ENCODE results near the gene SRPK2. TPM values are rescaled to one million over a fixed set of nuclear protein-coding genes. Genes with fewer than 3 reads are reported as not detected.
"Not testable (repeated sequence)": the region's sequence is repeated elsewhere in the genome, so short reads cannot be mapped to it uniquely, and the experiment has no call there.

Gene SRPK2
- polyA plus RNA-seq, 1 donor from 2014 or later, result 66.5 TPM

DNA sequence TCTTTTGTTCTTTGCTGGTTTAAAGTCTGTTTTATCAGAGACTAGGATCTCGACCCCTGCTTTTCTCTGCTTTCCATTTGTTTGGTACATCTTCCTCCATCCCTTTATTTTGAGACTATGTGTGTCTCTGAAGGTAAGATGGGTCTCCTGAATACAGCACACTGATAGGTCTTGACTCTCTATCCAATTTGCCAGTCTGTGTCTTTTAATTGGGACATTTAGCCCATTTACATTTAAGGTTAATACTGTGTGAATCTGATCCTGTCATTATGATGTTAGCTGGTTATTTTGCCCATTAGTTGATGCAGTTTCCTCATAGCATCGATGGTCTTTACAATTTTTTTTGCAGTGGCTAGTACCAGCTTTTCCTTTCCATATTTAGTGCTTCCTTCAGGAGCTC lies 28.6 kb downstream of the SRPK2 start:
- H3K4me3 Mint-ChIP-seq, result peak overlapping the region in 1 of 4 donors; percentile 12
- H3K9me3 Mint-ChIP-seq, H3K36me3 Mint-ChIP-seq, H3K27me3 Mint-ChIP-seq: not testable (repeated sequence)
- peaks cover 40 to 43% (median 42%) of the 10 kb centered on the region in 3 donors for H3K4me1 Mint-ChIP-seq
- H3K27ac Mint-ChIP-seq, result peak overlapping the region; percentile 16 to 56 (median 52)

DNA sequence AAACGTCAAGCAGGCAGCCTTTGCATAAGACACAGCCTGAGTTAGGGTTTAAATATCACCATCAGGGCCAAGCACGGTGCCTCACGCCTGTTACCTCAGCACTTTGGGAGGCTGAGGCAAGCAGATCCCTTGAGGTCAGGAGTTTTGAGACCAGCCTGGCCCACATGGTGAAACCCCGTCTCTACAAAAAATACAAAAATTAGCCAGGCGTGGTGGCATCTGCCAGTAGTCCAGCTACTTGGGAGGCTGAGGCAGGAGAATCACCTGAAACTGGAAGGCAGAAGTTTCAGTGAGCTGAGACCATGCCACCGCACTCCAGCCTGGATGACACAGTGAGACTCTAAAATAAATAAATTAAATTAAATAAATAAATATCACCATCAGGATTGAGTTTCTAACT lies 33.0 kb downstream of the SRPK2 start:
- Mint-ChIP-seq H3K9me3 (peaks cover 0 to 4% (median 0%) of the 10 kb centered on the region in 3 donors), H3K4me1 (peaks cover 61 to 66% (median 64%) of the 10 kb centered on the region in 3 donors), H3K4me3 (peak overlapping the region in 3 of 4 donors; percentile 63 to 87 (median 79)), H3K27me3 (peaks cover 1% of the 10 kb centered on the region), H3K36me3 (peaks cover 2% of the 10 kb centered on the region), H3K27ac (peak overlapping the region; percentile 84 to 98 (median 91))

DNA sequence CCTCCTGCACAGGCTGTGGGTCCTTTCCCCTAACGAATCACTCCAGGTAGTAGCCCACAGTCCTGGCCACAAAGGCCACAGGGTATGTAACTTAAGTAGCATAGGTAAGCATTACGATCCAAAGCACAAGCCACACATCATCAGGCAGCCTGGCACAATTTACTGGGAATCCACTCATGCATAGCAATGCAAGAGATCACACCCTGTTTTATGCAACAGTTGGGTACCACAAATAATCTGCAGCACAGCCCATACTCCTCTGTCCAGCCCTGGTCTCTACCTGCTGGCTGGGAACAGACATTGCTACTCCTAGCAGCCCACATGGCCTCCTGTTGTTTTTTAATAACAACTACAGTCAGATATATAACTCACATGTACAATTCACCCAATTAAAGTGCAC lies 34.3 kb downstream of the SRPK2 start:
- Mint-ChIP-seq H3K27me3 (peaks cover 1% of the 10 kb centered on the region), H3K36me3 (no peaks in the 10 kb centered on the region), H3K4me3 (peak overlapping the region; percentile 62 to 85 (median 72)), H3K27ac (peak overlapping the region; percentile 84 to 98 (median 91)), H3K9me3 (no peaks in the 10 kb centered on the region), H3K4me1 (peaks cover 54 to 60% (median 60%) of the 10 kb centered on the region in 3 donors)

DNA sequence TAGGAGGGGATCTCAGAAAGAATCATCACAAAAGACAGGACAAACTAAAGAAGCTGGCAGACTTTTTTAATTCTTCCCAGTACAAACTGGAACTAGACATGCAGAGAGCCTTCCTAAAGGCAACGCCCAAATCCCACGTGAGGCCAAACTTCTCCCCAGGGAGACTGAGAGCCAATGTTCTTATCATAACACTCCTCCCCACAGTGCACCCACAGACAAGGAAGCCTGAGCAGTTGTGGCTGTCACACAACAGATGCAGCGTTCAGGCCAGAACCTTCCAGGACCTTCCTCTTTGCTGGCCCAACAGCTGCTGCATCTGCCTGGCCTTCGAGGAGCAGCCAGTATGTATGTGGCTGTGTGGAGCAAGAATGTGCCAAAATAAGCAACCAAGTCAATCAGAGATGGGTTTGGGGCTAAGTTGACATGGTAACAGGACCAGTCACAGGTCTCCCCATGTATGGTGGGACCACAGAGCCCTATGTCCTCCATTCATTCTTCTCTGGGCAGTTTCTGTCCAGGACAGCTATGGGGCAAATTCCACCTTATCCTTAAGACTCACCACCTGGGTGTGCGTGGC lies 34.9 kb downstream of the SRPK2 start:
- Mint-ChIP-seq H3K27me3 (peaks cover 1% of the 10 kb centered on the region), H3K9me3 (no peaks in the 10 kb centered on the region), H3K4me3 (peak overlapping the region; percentile 62 to 85 (median 72)), H3K4me1 (peaks cover 53 to 59% (median 58%) of the 10 kb centered on the region in 3 donors), H3K36me3 (no peaks in the 10 kb centered on the region), H3K27ac (peak overlapping the region; percentile 84 to 98 (median 91))

DNA sequence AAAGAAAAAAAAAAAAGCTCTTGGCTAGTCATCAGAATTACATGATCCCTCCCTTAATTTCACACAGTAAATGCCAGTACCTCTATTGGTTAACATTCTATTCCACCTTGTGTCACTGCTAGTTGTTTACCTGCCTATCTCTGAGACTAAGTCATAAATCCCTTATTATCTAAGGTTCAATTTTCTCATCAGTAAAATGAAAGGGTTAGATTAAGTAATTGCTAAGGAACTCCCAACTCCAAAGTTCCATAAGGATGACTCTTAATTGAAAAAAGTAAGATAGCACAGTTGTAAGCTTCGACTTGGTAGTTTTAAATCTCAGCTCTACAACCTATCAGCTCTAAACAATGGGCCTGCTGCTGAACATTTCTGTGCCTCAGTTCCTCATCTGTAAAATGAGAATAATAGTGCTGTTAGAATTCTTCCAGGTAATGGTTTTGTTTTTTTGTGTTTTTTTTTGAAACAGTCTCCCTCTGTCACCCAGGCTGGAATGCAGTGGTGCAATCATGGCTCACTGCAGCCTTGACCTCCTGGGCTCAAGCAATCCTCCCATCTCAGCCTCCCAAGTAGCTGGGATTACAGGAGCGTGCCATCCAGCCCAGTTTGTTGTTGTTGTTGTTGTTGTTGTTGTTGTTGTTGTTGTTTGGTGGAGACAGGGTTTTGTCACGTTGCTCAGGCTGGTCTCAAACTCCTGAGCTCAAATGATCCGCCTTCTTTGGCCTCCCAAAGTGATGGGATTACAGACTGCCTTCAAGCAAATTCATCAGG lies 35.6 kb downstream of the SRPK2 start:
- Mint-ChIP-seq H3K4me3 (peak overlapping the region; percentile 62 to 92 (median 80)), H3K27me3 (peaks cover 1% of the 10 kb centered on the region), H3K4me1 (peaks cover 46 to 57% (median 56%) of the 10 kb centered on the region in 3 donors), H3K9me3 (no peaks in the 10 kb centered on the region), H3K36me3 (no peaks in the 10 kb centered on the region), H3K27ac (peak overlapping the region; percentile 84 to 98 (median 91))

DNA sequence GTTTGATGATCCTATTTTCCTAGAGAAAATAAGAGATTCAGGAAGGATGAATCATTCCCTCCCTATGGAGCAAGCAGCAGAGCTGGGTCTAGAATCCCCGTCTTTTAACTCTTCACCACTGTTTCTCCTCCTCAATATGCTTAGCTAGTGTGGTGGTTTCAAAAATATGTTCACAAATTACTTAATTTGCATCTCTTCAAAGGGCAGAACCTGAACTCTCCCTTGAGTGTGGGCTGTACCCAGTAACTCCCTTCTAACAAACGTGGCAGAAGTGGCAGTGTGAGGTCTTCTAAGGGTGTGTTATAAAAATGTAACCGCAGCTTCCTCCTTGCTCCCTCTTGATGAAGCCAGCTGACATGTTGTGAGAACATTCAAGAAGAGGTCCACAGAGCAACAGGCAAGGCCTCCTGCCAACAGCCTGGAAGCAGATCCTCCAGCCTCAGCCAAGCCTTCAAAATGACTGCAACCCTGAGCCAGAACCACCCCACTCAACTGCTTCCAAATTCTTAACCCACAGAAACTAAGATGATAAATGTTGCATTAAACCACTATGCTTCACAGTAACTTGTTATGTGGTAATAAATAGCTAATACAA lies 36.6 kb downstream of the SRPK2 start:
- Mint-ChIP-seq H3K36me3 (no peaks in the 10 kb centered on the region), H3K9me3 (no peaks in the 10 kb centered on the region), H3K4me3 (peak overlapping the region; percentile 62 to 92 (median 82)), H3K27me3 (peaks cover 1% of the 10 kb centered on the region), H3K27ac (peak overlapping the region; percentile 84 to 98 (median 91)), H3K4me1 (peaks cover 46 to 54% (median 54%) of the 10 kb centered on the region in 3 donors)

DNA sequence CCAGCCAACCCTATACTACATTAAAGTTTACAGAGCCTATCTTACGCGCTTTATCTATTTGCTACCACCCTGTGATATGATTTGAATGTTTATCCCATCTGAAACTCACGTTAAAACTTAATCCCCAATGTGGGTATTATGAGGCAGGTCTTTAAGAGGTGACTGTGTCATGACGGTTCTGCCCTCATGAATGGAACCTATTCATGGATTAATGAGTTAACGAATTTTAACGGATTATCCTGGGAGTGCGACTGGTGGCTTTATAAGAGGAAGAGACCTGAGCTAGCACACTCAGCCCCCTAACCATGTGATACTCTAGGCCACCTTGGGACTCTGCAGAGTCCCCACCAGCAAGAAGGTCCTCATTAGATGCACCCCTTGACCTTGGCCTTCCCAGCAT lies 37.8 kb downstream of the SRPK2 start:
- Mint-ChIP-seq H3K27ac (peak overlapping the region in 2 of 3 donors; percentile 40 to 92), H3K36me3 (no peaks in the 10 kb centered on the region), H3K4me1 (peaks cover 44 to 55% (median 52%) of the 10 kb centered on the region in 3 donors), H3K4me3 (peak overlapping the region; percentile 16 to 90 (median 65)), H3K9me3 (no peaks in the 10 kb centered on the region), H3K27me3 (peaks cover 1% of the 10 kb centered on the region)

DNA sequence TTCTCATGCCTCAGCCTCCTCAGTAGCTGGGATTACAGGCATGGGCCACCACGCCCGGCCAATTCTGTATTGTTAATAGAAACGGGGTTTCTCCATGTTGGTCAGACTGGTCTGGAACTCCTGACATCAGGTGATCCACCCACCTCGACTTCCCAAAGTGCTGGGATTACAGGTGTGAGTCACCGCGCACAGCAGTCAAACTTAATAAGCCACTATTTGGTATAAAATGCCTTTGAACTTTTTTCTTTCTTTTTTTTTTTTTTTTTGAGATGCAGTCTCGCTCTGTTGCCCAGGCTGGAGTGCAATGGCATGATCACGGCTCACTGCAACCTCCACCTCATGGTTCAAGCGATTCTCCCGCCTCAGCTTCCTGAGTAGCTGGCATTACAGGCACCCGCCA lies 40.5 kb downstream of the SRPK2 start:
- Mint-ChIP-seq H3K4me3 (peak overlapping the region in 2 of 4 donors; percentile 43 to 65), H3K4me1 (peaks cover 35 to 40% (median 40%) of the 10 kb centered on the region in 3 donors), H3K27ac (peak overlapping the region in 1 of 3 donors; percentile 13)
- H3K27me3 Mint-ChIP-seq, H3K36me3 Mint-ChIP-seq, H3K9me3 Mint-ChIP-seq: not testable (repeated sequence)

DNA sequence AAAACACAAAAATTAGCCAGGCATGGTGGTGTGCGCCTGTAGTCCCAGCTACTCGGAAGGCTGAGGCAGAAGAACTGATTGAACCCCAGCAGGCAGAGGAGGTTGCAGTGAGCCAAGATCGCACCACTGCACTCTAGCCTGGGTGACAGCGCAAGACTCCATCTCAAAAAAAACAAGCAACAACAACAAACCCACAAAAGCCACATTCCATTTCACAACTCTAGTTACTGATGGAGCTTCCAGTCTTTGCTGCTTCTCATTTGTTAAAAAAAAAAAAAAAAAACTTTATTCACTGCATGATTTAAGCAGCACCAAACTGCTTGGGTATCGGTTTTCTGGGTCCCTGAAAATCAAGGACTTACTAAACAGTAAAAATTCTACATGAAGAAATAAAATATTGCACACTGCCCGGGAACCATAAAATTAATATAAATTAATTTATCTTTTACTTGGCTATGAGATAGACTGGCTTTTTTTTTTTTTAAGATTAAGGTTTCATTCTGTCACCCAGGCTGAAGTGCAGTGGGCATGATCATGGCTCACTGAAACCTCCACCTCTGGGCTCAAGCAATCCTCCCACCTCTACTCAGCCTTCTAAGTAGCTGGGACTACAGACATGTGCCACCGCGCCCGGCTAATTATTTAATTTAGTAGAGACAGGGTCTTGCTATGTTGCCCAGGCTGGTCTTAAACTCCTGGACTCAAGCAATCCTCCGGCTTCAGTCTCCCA lies 42.0 kb downstream of the SRPK2 start:
- Mint-ChIP-seq H3K4me3 (peak overlapping the region in 2 of 4 donors; percentile 60 to 67), H3K27ac (peak overlapping the region in 2 of 3 donors; percentile 83 to 85), H3K9me3 (no peaks in the 10 kb centered on the region), H3K4me1 (peaks cover 32 to 35% (median 33%) of the 10 kb centered on the region in 3 donors), H3K36me3 (no peaks in the 10 kb centered on the region), H3K27me3 (no peaks in the 10 kb centered on the region)

DNA sequence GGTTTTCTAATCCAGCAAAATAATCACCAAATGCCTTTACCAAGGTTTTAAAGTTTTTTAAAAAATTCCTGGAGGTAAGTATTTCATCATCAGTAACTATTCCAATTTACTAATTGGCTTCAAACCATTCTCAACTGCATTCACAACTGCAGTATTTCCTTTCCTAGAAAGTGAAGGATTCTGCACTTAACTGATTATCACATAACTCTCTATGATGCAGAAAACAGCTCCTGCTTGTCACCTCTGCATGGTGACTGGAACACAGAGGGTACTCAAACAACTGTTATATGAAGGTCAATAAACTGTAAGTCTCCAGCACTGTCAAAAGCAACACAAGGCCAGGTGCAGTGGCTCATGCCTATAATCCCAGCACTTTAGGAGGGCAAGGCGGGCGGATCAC lies 42.6 kb downstream of the SRPK2 start:
- Mint-ChIP-seq H3K4me1 (peaks cover 32 to 35% (median 33%) of the 10 kb centered on the region in 3 donors), H3K4me3 (peak overlapping the region in 3 of 4 donors; percentile 60 to 85 (median 75))

DNA sequence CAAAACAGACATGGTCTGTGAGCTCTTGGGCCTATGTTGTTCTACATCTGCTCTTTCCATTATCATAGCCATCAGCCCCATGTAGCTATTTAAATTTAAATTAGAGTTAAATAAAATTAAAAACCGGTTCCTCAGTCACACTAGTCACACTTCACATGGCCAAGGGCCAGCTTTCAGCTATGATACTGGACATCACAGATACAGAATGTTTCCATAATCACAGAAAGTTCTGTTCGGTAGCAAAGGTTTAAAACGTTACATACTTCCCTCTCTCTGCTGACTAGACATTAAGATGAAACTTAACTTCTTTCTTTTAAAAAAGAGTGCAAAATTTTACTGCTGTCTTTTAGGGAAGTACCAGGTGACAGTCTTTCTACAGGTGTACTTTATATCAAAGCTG lies 43.0 kb downstream of the SRPK2 start:
- Mint-ChIP-seq H3K9me3 (no peaks in the 10 kb centered on the region), H3K27ac (peak overlapping the region; percentile 78 to 85 (median 83)), H3K27me3 (no peaks in the 10 kb centered on the region), H3K4me3 (peak overlapping the region in 3 of 4 donors; percentile 60 to 85 (median 75)), H3K4me1 (peaks cover 29 to 32% (median 31%) of the 10 kb centered on the region in 3 donors), H3K36me3 (no peaks in the 10 kb centered on the region)

More for the DNA sequence above, 42.6 kb downstream of the SRPK2 start:
- peak overlapping the region; percentile 78 to 85 (median 83) for H3K27ac Mint-ChIP-seq
- H3K36me3 Mint-ChIP-seq, result no peaks in the 10 kb centered on the region
- no peaks in the 10 kb centered on the region for H3K27me3 Mint-ChIP-seq
- H3K9me3 Mint-ChIP-seq, result no peaks in the 10 kb centered on the region

DNA sequence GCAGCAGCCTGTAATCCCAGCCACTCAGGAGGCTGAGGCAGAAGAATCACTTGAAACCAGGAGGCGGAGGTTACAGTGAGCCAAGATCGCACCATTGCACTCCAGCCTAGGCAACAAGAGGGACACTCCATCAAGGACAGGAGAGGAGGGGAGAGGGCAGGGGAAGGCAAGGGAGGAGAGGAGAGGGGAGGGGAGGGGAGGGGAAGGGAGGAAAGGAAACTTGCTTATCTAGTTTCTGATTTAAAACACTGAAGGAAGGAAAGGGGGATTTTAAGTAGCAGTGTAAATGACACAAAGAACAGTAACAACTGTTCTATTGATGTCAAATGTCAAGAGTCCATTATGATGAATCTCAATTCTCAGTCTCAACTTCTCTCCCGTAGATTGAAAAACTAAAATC lies 43.7 kb downstream of the SRPK2 start:
- peaks cover 1% of the 10 kb centered on the region for H3K36me3 Mint-ChIP-seq
- H3K4me1 Mint-ChIP-seq, result peaks cover 27 to 34% (median 32%) of the 10 kb centered on the region in 3 donors
- H3K9me3 Mint-ChIP-seq, result no peaks in the 10 kb centered on the region
- H3K27me3 Mint-ChIP-seq, result no peaks in the 10 kb centered on the region
- H3K27ac Mint-ChIP-seq, result peak overlapping the region; percentile 78 to 85 (median 83)
- H3K4me3 Mint-ChIP-seq, result peak overlapping the region in 2 of 4 donors; percentile 75 to 85

DNA sequence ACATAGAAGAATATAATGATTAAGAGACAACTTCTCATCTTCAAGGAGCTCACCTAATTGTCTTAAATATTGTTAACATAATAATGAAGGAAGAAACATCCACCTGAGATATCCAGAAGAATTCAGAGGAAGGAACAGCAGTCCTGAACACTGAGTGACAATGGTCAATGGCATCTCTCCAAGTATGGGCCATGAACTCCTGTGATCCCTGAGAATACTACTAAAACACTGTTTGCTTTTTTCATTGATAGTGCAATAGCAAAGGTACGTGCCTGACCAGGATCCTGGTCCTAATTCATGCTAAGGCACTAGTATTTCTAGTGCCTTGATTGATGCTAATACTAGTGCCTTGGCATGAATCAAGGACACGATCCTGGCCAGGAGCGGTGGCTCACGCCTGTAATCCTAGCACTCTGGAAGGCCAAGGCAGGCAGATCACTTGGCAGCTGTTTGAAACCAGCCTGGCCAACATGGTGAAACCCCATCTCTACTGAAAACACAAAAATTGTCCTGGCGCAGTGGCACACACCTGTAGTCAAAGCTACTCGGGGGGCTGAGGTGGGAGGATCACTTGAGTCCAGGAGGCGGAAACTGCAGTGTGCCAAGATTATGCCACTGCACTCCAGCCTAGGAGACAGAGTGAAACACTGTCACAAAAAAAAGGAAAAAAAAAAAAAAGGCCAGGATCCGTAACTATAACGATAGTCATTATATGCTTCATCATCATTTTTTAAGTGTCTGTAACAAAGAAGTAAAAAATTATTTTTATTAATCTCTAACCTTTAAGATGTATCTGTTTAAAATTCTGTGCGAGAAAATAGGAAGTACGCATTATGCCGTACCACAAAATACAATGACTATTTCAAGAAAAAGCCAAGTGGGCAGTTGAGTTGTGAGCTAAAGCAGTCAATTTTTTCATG lies 49.1 kb downstream of the SRPK2 start:
- no peaks in the 10 kb centered on the region for H3K9me3 Mint-ChIP-seq
- peaks cover 1% of the 10 kb centered on the region for H3K36me3 Mint-ChIP-seq
- H3K4me1 Mint-ChIP-seq, result peaks cover 12 to 27% (median 25%) of the 10 kb centered on the region in 3 donors
- H3K4me3 Mint-ChIP-seq, result peak overlapping the region in 1 of 4 donors; percentile 58
- no peak overlapping the region for H3K27ac Mint-ChIP-seq
- no peaks in the 10 kb centered on the region for H3K27me3 Mint-ChIP-seq

DNA sequence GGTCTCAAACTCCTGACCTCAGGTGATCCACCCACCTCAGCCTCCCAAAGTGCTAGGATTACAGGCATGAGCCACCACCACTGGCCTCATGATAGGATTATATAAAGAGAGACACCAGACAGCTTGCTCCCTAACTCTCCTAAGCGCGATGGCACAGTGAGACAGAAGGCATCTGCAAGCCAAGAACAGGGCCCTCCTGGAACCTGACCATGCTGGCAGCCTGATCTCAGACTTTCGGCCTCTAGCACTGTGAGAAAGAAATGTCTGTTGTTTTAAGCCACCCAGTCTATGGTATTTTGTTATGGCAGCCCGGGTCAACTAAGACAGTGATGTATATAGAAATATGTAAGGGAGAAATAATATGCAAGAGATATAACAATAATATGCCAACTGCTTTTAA lies 51.2 kb downstream of the SRPK2 start:
- Mint-ChIP-seq H3K27me3 (no peaks in the 10 kb centered on the region), H3K9me3 (no peaks in the 10 kb centered on the region), H3K4me3 (no peak overlapping the region), H3K36me3 (peaks cover 1% of the 10 kb centered on the region), H3K27ac (no peak overlapping the region), H3K4me1 (peaks cover 3 to 20% (median 18%) of the 10 kb centered on the region in 3 donors)
